Glomerular endothelial cell (primary cell): ENCODE data around the gene MRAP. TPM values are rescaled to one million over a fixed set of nuclear protein-coding genes. Genes with fewer than 3 reads are reported as not detected.
A peak's percentile ranks its signal among the peaks of the same experiment; 100 is the strongest.

Experiments used
- DNase-seq: peaks from one replicate; pipeline ENCODE4 v3.0.0-alpha.2; 2011; ENCODE audit warnings: low read depth, low spot score; ENCODE audit errors: extremely low read depth
- total RNA-seq: library from RNA; depleted of rRNA; stranded (reverse); fragments of >200 nt; gene quantifications from 2 replicates; pipeline ENCODE4 v1.2.3, GENCODE V29; 2015

Gene MRAP
- total RNA-seq, 1 donor from 2014 or later = not detected

GRCh38 chr21:32321480-32321879 is 22.8 kb downstream of the MRAP start:
- DNase-seq = no peak

GRCh38 chr21:32322103-32322502 is 23.4 kb downstream of the MRAP start:
- no peak for DNase-seq

- no peak for DNase-seq
These were observed 24.0 kb downstream of the MRAP start for GRCh38 chr21:32322676-32323075.

- no peak for DNase-seq
These were observed 27.1 kb downstream of the MRAP start for GRCh38 chr21:32325706-32326105.

GRCh38 chr21:32328595-32328994 is 29.9 kb downstream of the MRAP start:
- DNase-seq = peak; percentile 47

GRCh38 chr21:32329331-32329730 is 30.7 kb downstream of the MRAP start:
- no peak for DNase-seq

GRCh38 chr21:32329776-32330175 is 31.1 kb downstream of the MRAP start:
- DNase-seq = peak; percentile 25

- no peak for DNase-seq
These were observed 32.2 kb downstream of the MRAP start for GRCh38 chr21:32330784-32331311.

GRCh38 chr21:32331444-32332305 is 33.0 kb downstream of the MRAP start:
- DNase-seq = no peak

GRCh38 chr21:32332463-32332951 is 33.9 kb downstream of the MRAP start:
- no peak for DNase-seq

GRCh38 chr21:32333953-32334673 is 35.5 kb downstream of the MRAP start:
- DNase-seq = no peak

GRCh38 chr21:32334980-32335531 is 36.4 kb downstream of the MRAP start:
- DNase-seq = no peak

- DNase-seq = no peak
These were observed 37.2 kb downstream of the MRAP start for GRCh38 chr21:32335601-32336575.

GRCh38 chr21:32336711-32337110 is 38.1 kb downstream of the MRAP start:
- no peak for DNase-seq

GRCh38 chr21:32337206-32337605 is 38.6 kb downstream of the MRAP start:
- DNase-seq = no peak

GRCh38 chr21:32338209-32338921 is 39.7 kb downstream of the MRAP start:
- DNase-seq = no peak

- DNase-seq = no peak
These were observed 42.5 kb downstream of the MRAP start for GRCh38 chr21:32340863-32341848.

- DNase-seq = no peak
These were observed 48.3 kb downstream of the MRAP start for GRCh38 chr21:32346951-32347350.
